Measurements from ENCODE around the gene ZNF862. TPM values are rescaled to one million over a fixed set of nuclear protein-coding genes. Genes with fewer than 3 reads are reported as not detected.

ZNF862 gene
- total and polyA plus RNA-seq, 2 of the 8 experiments (the other 6 are each of a cell fraction or from before 2014, with no cell fraction given), result 1.8 to 3.9 TPM

DNA sequence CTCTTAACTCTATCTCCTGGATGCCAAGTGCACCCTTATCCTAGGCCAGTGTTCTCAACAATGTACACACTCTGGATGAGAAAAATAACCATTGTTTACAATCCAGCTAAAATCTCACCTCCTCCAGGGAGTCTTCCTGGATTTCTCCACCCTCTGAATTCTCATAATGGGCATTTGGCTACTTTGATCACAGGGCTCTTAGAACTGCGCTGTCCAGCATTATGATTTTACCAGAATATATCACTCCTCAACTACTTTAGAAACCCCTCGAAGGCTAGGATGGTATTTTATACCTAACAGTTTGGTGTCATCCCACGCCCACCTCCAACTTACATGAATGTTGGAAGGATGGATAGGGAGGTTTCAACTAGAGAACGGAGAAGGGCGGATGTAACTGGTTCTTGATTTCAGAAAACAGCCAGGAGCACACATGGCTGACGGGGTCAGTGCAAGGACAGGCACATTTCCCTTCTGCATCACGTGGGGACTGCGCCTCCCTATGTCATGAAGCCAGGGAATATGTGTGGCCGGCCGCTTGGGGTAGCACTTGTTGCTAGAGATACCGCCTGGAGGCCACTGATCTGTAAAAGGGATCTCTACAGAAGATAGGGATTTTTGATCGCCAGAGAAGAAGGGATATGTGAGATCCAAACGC lies 34.4 kb downstream of the ZNF862 start (continued):
- TF ChIP-seq CHD7 (IDR thresholded peaks at IDR 0.05; ENCODE audit: insufficient replicate concordance, low read length) (no peak), RNF2 (IDR thresholded peaks at IDR 0.05; ENCODE audit: borderline replicate concordance, low read depth, low read length, missing control alignments, poor library complexity, severe bottlenecking) (no peak), SP1 (IDR thresholded peaks at IDR 0.05; ENCODE audit: low read depth, low read length) (no peak), BRCA1 (IDR thresholded peaks at IDR 0.05; ENCODE audit: low read depth, low read length) (no peak), TAF7 (optimal IDR thresholded peaks at IDR 0.05; ENCODE audit: borderline replicate concordance, low read depth, low read length) (no peak), CEBPB (IDR thresholded peaks at IDR 0.05; ENCODE audit: low read depth, low read length) (no peak), TCF12 (IDR thresholded peaks at IDR 0.05; ENCODE audit: low read depth, low read length) (no peak), HDAC2 (IDR thresholded peaks at IDR 0.05; ENCODE audit: borderline replicate concordance in 1 of 2, low read depth in 2 of 2, low read length in 2 of 2) (no peak), KDM4A (IDR thresholded peaks at IDR 0.05; ENCODE audit: low read depth, low read length, severe bottlenecking) (no peak), PHF8 (conservative IDR thresholded peaks at IDR 0.05; ENCODE audit: low read depth, low read length) (no peak), SP4 (IDR thresholded peaks at IDR 0.05; ENCODE audit: low read length) (no peak)
